Fibroblast of lung (primary cell): ENCODE results near the gene MAPKBP1. TPM values are rescaled to one million over a fixed set of nuclear protein-coding genes. Genes with fewer than 3 reads are reported as not detected.

ENCODE experiments used
- DNase-seq, 2 donors: peaks; one replicate each; pipeline versions ENCODE4 v3.0.0 to v3.0.0-alpha.2; 2010; ENCODE audit warnings: low read depth in 2 of 2
- H2AFZ ChIP-seq: 2 replicates; pipeline ENCODE4 v1.5.1; 2012; ENCODE audit warnings: low read length, control low read depth, inconsistent platforms
- H3K27ac ChIP-seq: 2 replicates; pipeline ENCODE4 v1.5.1; 2011; ENCODE audit warnings: low read length, control low read depth; ENCODE audit not compliant: insufficient read depth
- H3K27me3 ChIP-seq: 2 replicates; pipeline ENCODE4 v1.5.1; 2011; ENCODE audit warnings: mild to moderate bottlenecking, low read length; ENCODE audit not compliant: control insufficient read depth, insufficient read depth
- H3K36me3 ChIP-seq: 2 replicates; pipeline ENCODE4 v1.5.1; 2011; ENCODE audit warnings: low read length; ENCODE audit not compliant: control insufficient read depth, insufficient read depth
- H3K4me1 ChIP-seq: 2 replicates; pipeline ENCODE4 v1.5.1; 2011; ENCODE audit warnings: low read length; ENCODE audit not compliant: control insufficient read depth, insufficient read depth; ENCODE audit errors: extremely low read depth
- H3K4me2 ChIP-seq: 2 replicates; pipeline ENCODE4 v1.5.1; 2011; ENCODE audit warnings: low read length, control low read depth; ENCODE audit not compliant: insufficient read depth; ENCODE audit errors: extremely low read depth
- H3K4me3 ChIP-seq, 4 experiments: fragments of 200-600 bp in 1 of 4; sonication (generic) in 1 of 4; replicated peaks in 1 of 4; 2 replicates each; pipeline ENCODE4 v1.5.1; 2011 to 2016; ENCODE audit warnings: low read length in 4 of 4, low read depth in 3 of 4, mild to moderate bottlenecking in 3 of 4, control low read depth in 2 of 4, inconsistent platforms in 1 of 4, mixed read lengths in 1 of 4; ENCODE audit not compliant: insufficient read depth in 1 of 4; ENCODE audit errors: control extremely low read depth in 1 of 4
- H3K79me2 ChIP-seq: 2 replicates; pipeline ENCODE4 v1.5.1; 2012; ENCODE audit warnings: mild to moderate bottlenecking, low read length, inconsistent platforms; ENCODE audit not compliant: control insufficient read depth, insufficient read depth
- H3K9ac ChIP-seq: 2 replicates; pipeline ENCODE4 v1.5.1; 2011; ENCODE audit warnings: mild to moderate bottlenecking, low read length, control low read depth; ENCODE audit not compliant: insufficient read depth
- H3K9me3 ChIP-seq: 2 replicates; pipeline ENCODE4 v1.5.1; 2012; ENCODE audit warnings: low read depth, low read length; ENCODE audit not compliant: control insufficient read depth, insufficient read depth
- H4K20me1 ChIP-seq: 2 replicates; pipeline ENCODE4 v1.5.1; 2011; ENCODE audit warnings: low read length; ENCODE audit not compliant: control insufficient read depth, insufficient read depth; ENCODE audit errors: extremely low read depth
- CTCF ChIP-seq, 2 donors: IDR thresholded peaks in 1 of 2; conservative IDR thresholded peaks in 1 of 2; 1 replicate in 1 of 2; 2 replicates in 1 of 2; pipeline ENCODE4 v1.5.1; 2011 to 2012; ENCODE audit warnings: low read length in 2 of 2, control low read depth in 1 of 2, inconsistent platforms in 1 of 2, low read depth in 1 of 2, mild to moderate bottlenecking in 1 of 2
- EZH2 ChIP-seq: IDR thresholded peaks from 2 replicates; pipeline ENCODE4 v1.5.1; 2012; ENCODE audit warnings: low read length, control low read depth, mild to moderate bottlenecking; ENCODE audit errors: missing control alignments
- polyA plus RNA-seq, 2 donors: library from polyadenylated mRNA; depleted of rRNA in 1 of 2; stranded (reverse) in 1 of 2; unstranded in 1 of 2; fragments of >200 nt; gene quantifications; 2 replicates each; pipeline ENCODE4 v1.2.1, GENCODE V29; 2011 to 2012; ENCODE audit warnings: missing spikeins in 1 of 2
- total RNA-seq: library from RNA; depleted of rRNA; stranded (reverse); fragments of >200 nt; gene quantifications from 2 replicates; pipeline ENCODE4 v1.2.1, GENCODE V29; 2014

The MAPKBP1 gene
- total and polyA plus RNA-seq, 2 donors (not counting 1 experiment from before 2014, with no cell fraction given): 2.8 to 20.8 TPM

DNA sequence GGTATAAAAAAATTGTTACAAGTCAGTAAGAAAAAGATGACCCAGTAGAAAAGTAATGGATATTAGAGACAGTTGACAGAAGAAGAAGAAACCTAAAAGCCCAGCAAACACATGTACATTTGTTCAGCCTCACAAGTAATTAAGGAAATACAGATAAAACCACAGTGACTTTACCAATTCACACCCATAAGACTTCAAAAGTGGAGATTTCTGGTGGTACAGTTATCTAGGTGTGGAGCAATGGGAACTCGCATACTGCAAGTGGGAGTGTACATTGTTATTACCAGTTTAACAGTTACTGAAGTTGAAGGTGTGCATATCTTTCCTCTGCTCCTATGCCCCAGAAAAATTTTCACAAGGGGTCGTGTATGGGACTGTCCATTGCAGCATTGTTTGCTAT, 18.1 kb upstream of the MAPKBP1 start:
- no peaks in the 10 kb centered on the region for H3K9me3 ChIP-seq

DNA sequence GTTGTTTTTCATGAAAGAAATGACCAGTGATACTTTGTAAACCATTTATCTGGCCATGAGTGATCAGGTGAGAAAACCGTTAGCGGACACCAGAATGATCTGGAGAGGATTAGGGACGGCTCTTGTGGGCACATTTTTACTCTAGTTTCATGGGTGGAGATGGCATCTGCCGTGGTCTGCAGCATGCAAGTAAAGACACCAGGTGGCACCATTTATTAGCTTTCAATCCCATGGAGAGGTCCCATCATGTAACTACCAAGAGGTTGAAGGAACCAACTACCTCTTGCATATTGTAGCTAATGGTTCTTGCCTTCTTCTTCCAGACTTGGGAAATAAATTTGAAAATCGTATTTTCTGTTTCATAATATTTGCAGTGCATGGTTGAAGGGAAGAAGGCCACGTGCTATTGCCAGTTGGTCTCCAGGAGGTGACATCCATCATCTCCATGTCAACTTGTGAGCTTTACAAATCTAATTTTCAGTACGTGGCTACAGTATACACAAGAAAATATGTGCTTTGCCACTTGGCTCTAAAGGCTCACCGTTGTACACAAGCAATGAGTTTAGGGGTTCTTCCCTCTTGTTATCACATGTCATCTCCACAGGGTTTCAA, 1.5 kb upstream of the MAPKBP1 start:
- no peak overlapping the region for H2AFZ ChIP-seq
- no peaks in the 10 kb centered on the region for H3K9me3 ChIP-seq
- H3K27ac ChIP-seq: peak overlapping the region; percentile 86
- peaks cover 21% of the 10 kb centered on the region for H3K4me1 ChIP-seq
- no peaks in the 10 kb centered on the region for H3K27me3 ChIP-seq
- peak; percentile 58 to 81 for DNase-seq
- peak; percentile 72 to 75 for TF ChIP-seq CTCF (conservative IDR thresholded peaks at IDR 0.05 in 1 of 2, IDR thresholded peaks at IDR 0.05 in 1 of 2; ENCODE audit: low read depth in 1 of 2, low read length in 2 of 2)
- TF ChIP-seq EZH2: no peak
- H3K4me3 ChIP-seq: peak overlapping the region in 1 of 4 experiments; percentile 85
- no peak overlapping the region for H3K9ac ChIP-seq
- no peaks in the 10 kb centered on the region for H3K36me3 ChIP-seq
- no peaks in the 10 kb centered on the region for H4K20me1 ChIP-seq
- peaks cover 25% of the 10 kb centered on the region for H3K79me2 ChIP-seq
- peak overlapping the region; percentile 91 for H3K4me2 ChIP-seq

More for the DNA sequence above, 18.1 kb upstream of the MAPKBP1 start:
- DNase-seq: no peak
- H3K4me1 ChIP-seq: no peaks in the 10 kb centered on the region
- no peaks in the 10 kb centered on the region for H3K36me3 ChIP-seq
- H3K27ac ChIP-seq: no peak overlapping the region
- H3K79me2 ChIP-seq: no peaks in the 10 kb centered on the region
- no peak overlapping the region for H3K4me3 ChIP-seq
- H3K27me3 ChIP-seq: no peaks in the 10 kb centered on the region
- no peak overlapping the region for H2AFZ ChIP-seq
- H3K4me2 ChIP-seq: no peak overlapping the region
- H4K20me1 ChIP-seq: no peaks in the 10 kb centered on the region
- TF ChIP-seq CTCF (conservative IDR thresholded peaks at IDR 0.05 in 1 of 2, IDR thresholded peaks at IDR 0.05 in 1 of 2; ENCODE audit: low read depth in 1 of 2, low read length in 2 of 2) (no peak), EZH2 (no peak)
- no peak overlapping the region for H3K9ac ChIP-seq

- Histone ChIP-seq H3K9me3 (no peaks in the 10 kb centered on the region), H3K27me3 (no peaks in the 10 kb centered on the region), H3K36me3 (no peaks in the 10 kb centered on the region), H3K79me2 (peaks cover 29% of the 10 kb centered on the region), H4K20me1 (no peaks in the 10 kb centered on the region), H2AFZ (no peak overlapping the region), H3K27ac (peak overlapping the region; percentile 86), H3K4me3 (peak overlapping the region in 3 of 4 experiments; percentile 37 to 85 (median 67)), H3K4me1 (peaks cover 21% of the 10 kb centered on the region), H3K9ac (no peak overlapping the region), H3K4me2 (peak overlapping the region; percentile 91)
- DNase-seq: peak in 1 of 2 donors; percentile 15
- TF ChIP-seq EZH2 (no peak), CTCF (conservative IDR thresholded peaks at IDR 0.05 in 1 of 2, IDR thresholded peaks at IDR 0.05 in 1 of 2; ENCODE audit: low read depth in 1 of 2, low read length in 2 of 2) (no peak)
Measured at GRCh38 chr15:41773332-41773728, 954 bp upstream of the MAPKBP1 start.
